H1 (cell line): Measurements from ENCODE around the gene HOOK1. TPM values are rescaled to one million over a fixed set of nuclear protein-coding genes. Genes with fewer than 3 reads are reported as not detected.
"Not testable (repeated sequence)": the region's sequence is repeated elsewhere in the genome, so short reads cannot be mapped to it uniquely, and the experiment has no call there.

ENCODE experiments used
- CTCF ChIA-PET: fragments of 300-600 bp; sonication (Branson Sonifier 250); formaldehyde crosslinking; loops from one replicate; lab custom pipeline; 2021; ENCODE audit not compliant: partially characterized antibody; lab: Charles Lee
- POLR2A ChIA-PET: fragments of 300-600 bp; sonication (Branson Sonifier 250); formaldehyde crosslinking; loops from one replicate; lab custom pipeline; 2021; ENCODE audit warnings: inconsistent platforms; ENCODE audit not compliant: partially characterized antibody; lab: Charles Lee
- DNase-seq, 2 experiments: peaks; one replicate each; pipeline versions ENCODE4 v3.0.0 to v3.0.0-alpha.2; 2010 to 2022; ENCODE audit warnings: low spot score in 2 of 2, low read depth in 1 of 2, mixed read lengths in 1 of 2
- FAIRE-seq: peaks from 2 replicates; lab custom pipeline; 2011; peaks lifted over from hg19 to GRCh38; lab: Jason Lieb, UNC
- H2AFZ ChIP-seq: 2 replicates; pipeline ENCODE4 v1.8.1; 2012; ENCODE audit warnings: low read length, inconsistent platforms
- H2AK5ac ChIP-seq: 2 replicates; pipeline ENCODE4 v1.6.1; 2013; ENCODE audit warnings: low read depth, low read length
- H2BK120ac ChIP-seq: replicated peaks from 2 replicates; pipeline ENCODE3; 2013; ENCODE audit warnings: low read depth, low read length, inconsistent platforms
- H2BK12ac ChIP-seq: 2 replicates; pipeline ENCODE4 v1.6.1; 2013; ENCODE audit warnings: low read depth, low read length
- H2BK15ac ChIP-seq: 2 replicates; pipeline ENCODE4 v1.6.1; 2013; ENCODE audit warnings: low read length
- H2BK20ac ChIP-seq: 2 replicates; pipeline ENCODE4 v1.6.1; 2013; ENCODE audit warnings: low read length
- H2BK5ac ChIP-seq: 2 replicates; pipeline ENCODE4 v1.6.1; 2013; ENCODE audit warnings: low read depth, low read length
- H3K14ac ChIP-seq: 2 replicates; pipeline ENCODE4 v1.6.1; 2013; ENCODE audit warnings: inconsistent platforms; ENCODE audit not compliant: insufficient read length
- H3K18ac ChIP-seq: 2 replicates; pipeline ENCODE4 v1.6.1; 2013; ENCODE audit warnings: low read length; ENCODE audit errors: extremely low read depth
- H3K23ac ChIP-seq: 2 replicates; pipeline ENCODE4 v1.6.1; 2013; ENCODE audit warnings: inconsistent platforms; ENCODE audit not compliant: insufficient read length
- H3K23me2 ChIP-seq: 2 replicates; pipeline ENCODE4 v1.6.1; 2013; ENCODE audit warnings: low read depth, low read length
- H3K27ac ChIP-seq: 2 replicates; pipeline ENCODE4 v1.6.1; 2011; ENCODE audit warnings: low read depth, low read length, inconsistent platforms
- H3K27me3 ChIP-seq, 4 experiments: replicated peaks in 1 of 4; 1 replicate in 1 of 4; 2 replicates in 3 of 4; pipeline versions ENCODE4 v1.6.1 to v1.8.1; 2011 to 2013; ENCODE audit warnings: low read length in 3 of 4, mild to moderate bottlenecking in 3 of 4, inconsistent platforms in 2 of 4, mixed read lengths in 2 of 4, moderate library complexity in 1 of 4; ENCODE audit not compliant: control insufficient read depth in 3 of 4, insufficient read depth in 3 of 4; ENCODE audit errors: extremely low read depth in 1 of 4
- H3K36me3 ChIP-seq, 4 experiments: 2 replicates each; pipeline versions ENCODE4 v1.6.1 to v1.8.1; 2011 to 2013; ENCODE audit warnings: mild to moderate bottlenecking in 4 of 4, low read length in 3 of 4, moderate library complexity in 2 of 4, control low read depth in 1 of 4, inconsistent platforms in 1 of 4; ENCODE audit not compliant: insufficient read depth in 4 of 4, control insufficient read depth in 2 of 4
- H3K4ac ChIP-seq: replicated peaks from 2 replicates; pipeline ENCODE3; 2013; ENCODE audit warnings: low read length, low read depth, mixed read lengths, inconsistent platforms; ENCODE audit not compliant: insufficient read length
- H3K4me1 ChIP-seq, 4 experiments: replicated peaks in 1 of 4; 1 replicate in 1 of 4; 2 replicates in 3 of 4; pipeline versions ENCODE4 v1.6.1 to v1.8.1; 2011 to 2013; ENCODE audit warnings: low read length in 3 of 4, inconsistent platforms in 2 of 4, mixed read lengths in 1 of 4; ENCODE audit not compliant: insufficient read depth in 4 of 4, control insufficient read depth in 3 of 4
- H3K4me2 ChIP-seq, 2 experiments: 2 replicates each; pipeline versions ENCODE4 v1.6.1 to v1.8.1; 2011 to 2013; ENCODE audit warnings: low read depth in 2 of 2, low read length in 2 of 2, control low read depth in 1 of 2, inconsistent platforms in 1 of 2, mild to moderate bottlenecking in 1 of 2; ENCODE audit not compliant: insufficient read depth in 1 of 2
- H3K4me3 ChIP-seq, 4 experiments: fragments of 200-600, 300-600 bp in 1 of 4; sonication (generic), shearing (Covaris generic), sonication (Bioruptor Twin) in 1 of 4; 2 replicates each; pipeline versions ENCODE4 v1.5.1 to v1.8.1; 2011 to 2016; ENCODE audit warnings: low read length in 4 of 4, low read depth in 3 of 4, control low read depth in 2 of 4, inconsistent platforms in 2 of 4, mild to moderate bottlenecking in 2 of 4, mixed read lengths in 1 of 4, moderate library complexity in 1 of 4; ENCODE audit not compliant: insufficient read depth in 2 of 4; ENCODE audit errors: extremely low read depth in 1 of 4
- H3K56ac ChIP-seq: replicated peaks from 2 replicates; pipeline ENCODE3; 2013; ENCODE audit warnings: low read depth, mild to moderate bottlenecking, mixed read lengths, low read length, inconsistent platforms; ENCODE audit not compliant: insufficient read length
- H3K79me1 ChIP-seq: 2 replicates; pipeline ENCODE4 v1.6.1; 2013; ENCODE audit warnings: low read depth, low read length, control low read depth
- H3K79me2 ChIP-seq, 2 experiments: 2 replicates each; pipeline versions ENCODE4 v1.6.1 to v1.8.1; 2012 to 2013; ENCODE audit warnings: low read length in 2 of 2, mild to moderate bottlenecking in 2 of 2, inconsistent platforms in 1 of 2; ENCODE audit not compliant: insufficient read depth in 2 of 2, control insufficient read depth in 1 of 2
- H3K9ac ChIP-seq, 4 experiments: replicated peaks in 1 of 4; 1 replicate in 1 of 4; 2 replicates in 3 of 4; pipeline versions ENCODE4 v1.6.1 to v1.8.1; 2011 to 2013; ENCODE audit warnings: low read depth in 3 of 4, low read length in 3 of 4, control low read depth in 2 of 4, mild to moderate bottlenecking in 2 of 4, moderate library complexity in 2 of 4, inconsistent platforms in 1 of 4; ENCODE audit errors: extremely low read depth in 1 of 4
- H3K9me3 ChIP-seq, 2 experiments: 2 replicates each; pipeline versions ENCODE4 v1.6.1 to v1.8.1; 2012 to 2013; ENCODE audit warnings: mild to moderate bottlenecking in 2 of 2, moderate library complexity in 2 of 2, control low read depth in 1 of 2, inconsistent platforms in 1 of 2, low read depth in 1 of 2, low read length in 1 of 2, mixed read lengths in 1 of 2; ENCODE audit not compliant: insufficient read depth in 2 of 2
- H4K20me1 ChIP-seq, 2 experiments: replicated peaks in 1 of 2; 2 replicates each; pipeline versions ENCODE3 to v1.8.1; 2011 to 2013; ENCODE audit warnings: inconsistent platforms in 2 of 2, low read length in 2 of 2, mild to moderate bottlenecking in 1 of 2; ENCODE audit not compliant: insufficient read depth in 2 of 2, control insufficient read depth in 1 of 2
- H4K5ac ChIP-seq: 2 replicates; pipeline ENCODE4 v1.6.1; 2013; ENCODE audit warnings: low read length, low read depth, mixed read lengths, inconsistent platforms; ENCODE audit not compliant: insufficient read length
- H4K8ac ChIP-seq: 2 replicates; pipeline ENCODE4 v1.8.0; 2013; ENCODE audit warnings: mild to moderate bottlenecking, moderate library complexity, low read length, inconsistent platforms; ENCODE audit not compliant: insufficient read depth; ENCODE audit errors: extremely low read depth
- H4K91ac ChIP-seq: replicated peaks from 2 replicates; pipeline ENCODE3; 2013; ENCODE audit warnings: low read length, mixed read lengths, inconsistent platforms; ENCODE audit not compliant: insufficient read length
- WGBS, 2 experiments: shearing (Covaris generic) in 1 of 2; methylation state at CpG; one replicate each; pipeline versions ENCODE4 v1.1.6 to v1.1.7; 2013 to 2015; ENCODE audit warnings: low lambda C conversion rate in 2 of 2, mixed read lengths in 2 of 2, inconsistent platforms in 1 of 2, low coverage in 1 of 2, missing lambda C conversion rate in 1 of 2; ENCODE audit not compliant: insufficient replicate concordance in 2 of 2, insufficient coverage in 1 of 2, insufficient read length in 1 of 2; ENCODE audit errors: extremely low coverage in 1 of 2, missing lambda C conversion rate in 1 of 2; 5-methylcytosine and 5-hydroxymethylcytosine counted together
- polyA plus RNA-seq, 7 experiments: library from polyadenylated mRNA; depleted of rRNA in 3 of 7; stranded (reverse) in 5 of 7; unstranded in 2 of 7; fragments of >200 nt in 5 of 7; fragments of 200-250 nt in 2 of 7; gene quantifications; 1 replicate in 5 of 7; 2 replicates in 1 of 7; 4 replicates in 1 of 7; pipeline versions ENCODE4 v1.2.1 to v1.2.3, GENCODE V29; 2011 to 2013; ENCODE audit warnings: missing spikeins in 2 of 7, mixed read lengths in 2 of 7
- total RNA-seq: library from RNA; stranded (reverse); fragmentation: NEBNext Ultra II Directional; extraction: Animal tissue kit (Norgen Biotek cat#: 25700); gene quantifications from 2 replicates; pipeline ENCODE4 v1.2.1, GENCODE V29; 2021

Gene HOOK1
- total and polyA plus RNA-seq, 2 of the 8 experiments (the other 6 are each of a cell fraction or from before 2014, with no cell fraction given) = 5.6 to 34.5 TPM

GRCh38 chr1:59837857-59838256 lies 23.1 kb downstream of the HOOK1 start:
- H3K56ac ChIP-seq, H3K9me3 ChIP-seq, H3K4me3 ChIP-seq, H3K14ac ChIP-seq, DNase-seq, H2BK12ac ChIP-seq, FAIRE-seq, H2BK120ac ChIP-seq, H3K27me3 ChIP-seq, H2BK5ac ChIP-seq, H3K23ac ChIP-seq, POLR2A ChIA-PET, H3K27ac ChIP-seq, H2BK20ac ChIP-seq, H4K5ac ChIP-seq, H3K4ac ChIP-seq, H4K20me1 ChIP-seq, H3K79me1 ChIP-seq, H3K79me2 ChIP-seq, H3K9ac ChIP-seq, H4K8ac ChIP-seq, H2BK15ac ChIP-seq, H4K91ac ChIP-seq, H3K4me2 ChIP-seq, H3K18ac ChIP-seq, H3K4me1 ChIP-seq, H2AK5ac ChIP-seq, H3K23me2 ChIP-seq, CTCF ChIA-PET, H2AFZ ChIP-seq: not testable (repeated sequence)
- peaks cover 0 to 43% (median 13%) of the 10 kb centered on the region in 4 experiments; a peak in 3 of 8 replicates for H3K36me3 ChIP-seq
- 87% methylated on average over 1 of the region's 1 CpG; no CpG with 5 or more reads in 1 of the 2 experiments for WGBS, 2 experiments
